ENCODE measurements around the gene MYO3B.

GRCh38 chr2:170503971-170504809 is 326.2 kb downstream of the MYO3B start:
- TF ChIP-seq CTCF (IDR thresholded peaks at IDR 0.05) (no peak), ZFX (IDR thresholded peaks at IDR 0.05; ENCODE audit: borderline replicate concordance) (no peak)
